ENCODE data around the gene STAMBP.

STAMBP gene

DNA sequence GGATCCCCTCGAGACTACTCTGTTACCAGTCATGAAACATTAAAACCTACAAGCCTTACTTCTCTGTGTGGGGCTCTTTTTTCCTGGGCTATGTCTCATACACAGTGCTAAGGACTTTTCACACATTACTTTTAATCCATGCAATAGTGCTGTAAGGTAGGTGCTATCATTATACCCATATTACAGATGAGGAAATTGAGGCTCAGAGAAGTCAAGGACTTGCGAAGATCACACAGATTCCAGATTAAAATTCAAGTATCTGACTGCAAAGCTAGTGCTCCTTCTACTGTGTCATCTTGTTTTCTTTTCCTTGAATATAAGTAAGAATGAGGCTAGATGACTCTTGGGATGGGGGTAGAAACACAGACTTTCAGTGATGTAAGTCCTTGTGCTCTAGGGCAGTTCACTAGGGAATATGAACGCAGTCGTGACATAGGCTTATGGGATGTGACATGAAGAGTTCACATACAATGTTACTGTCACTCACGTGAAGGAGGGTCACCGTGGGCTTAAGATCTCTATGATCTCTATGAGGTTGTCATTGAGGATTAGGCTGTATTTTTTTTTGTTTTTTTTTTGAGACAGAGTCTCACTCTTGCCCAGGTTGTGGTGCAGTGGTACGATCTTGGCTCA, 91.0 kb downstream of the STAMBP start:
- TF ChIP-seq CTCF (IDR thresholded peaks at IDR 0.05; ENCODE audit: poor library complexity, severe bottlenecking) = no peak
- Histone ChIP-seq H3K36me3 (ENCODE audit: low read depth) (no peaks in the 10 kb centered on the region), H3K27ac (ENCODE audit: poor library complexity, severe bottlenecking) (no peak overlapping the region), H3K4me1 (ENCODE audit: insufficient read depth, poor library complexity, severe bottlenecking) (no peaks in the 10 kb centered on the region), H3K4me3 (ENCODE audit: severe bottlenecking) (no peak overlapping the region), H3K27me3 (ENCODE audit: insufficient read depth, poor library complexity, severe bottlenecking) (no peaks in the 10 kb centered on the region), H3K9me3 (ENCODE audit: severe bottlenecking) (no peaks in the 10 kb centered on the region)
- ATAC-seq (ENCODE audit: low read depth) (no peak), DNase-seq (ENCODE audit: low spot score) (no peak)

DNA sequence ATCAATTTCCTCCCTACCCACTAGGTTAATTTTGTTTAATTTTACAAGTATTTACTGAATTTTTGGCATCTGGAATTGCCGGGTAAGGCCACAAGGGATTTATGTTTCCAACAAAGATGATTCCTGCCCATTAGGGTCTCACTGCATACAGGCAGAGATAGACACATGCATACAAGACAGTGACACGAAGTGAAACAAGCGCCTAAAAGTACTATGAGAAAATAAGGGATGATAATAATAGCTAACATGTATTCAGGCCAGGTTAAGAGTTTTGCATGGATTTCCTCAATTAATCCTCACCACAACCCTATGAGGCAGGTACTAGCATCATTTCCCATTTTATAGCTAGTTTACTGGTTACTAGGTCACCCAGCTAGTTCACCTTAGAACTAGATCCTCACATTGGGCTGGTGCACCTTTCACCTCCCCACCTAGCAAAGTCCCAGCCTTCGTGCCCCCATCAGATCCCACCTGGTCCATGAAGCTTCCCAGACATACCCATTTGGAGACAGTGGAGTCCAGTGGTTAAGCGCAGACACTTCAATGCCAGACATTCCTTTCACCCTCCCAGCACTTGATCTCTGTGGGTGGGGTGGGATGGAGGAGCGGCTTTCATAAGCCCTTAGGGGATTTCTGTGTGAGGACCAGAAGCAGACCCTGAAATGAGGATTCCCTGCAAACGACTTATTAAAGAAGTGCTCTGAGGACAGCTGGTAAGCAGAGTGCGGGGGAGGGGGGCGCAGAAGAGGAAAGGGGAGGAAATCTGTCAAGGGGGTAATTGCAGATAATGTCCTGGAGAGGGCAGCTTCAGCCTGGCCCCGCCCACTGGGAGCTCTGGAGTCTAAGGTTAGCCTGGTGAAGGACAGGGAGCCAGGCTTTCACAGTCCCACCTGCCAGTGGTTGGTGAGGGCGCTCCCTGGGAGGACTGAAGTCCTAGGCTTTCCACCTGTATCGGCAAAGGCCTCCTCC, 92.1 kb downstream of the STAMBP start:
- H3K4me1 ChIP-seq (ENCODE audit: insufficient read depth, poor library complexity, severe bottlenecking) = peaks cover 5% of the 10 kb centered on the region
- ATAC-seq (ENCODE audit: low read depth) (0 out of 3 replicates have a peak, but pooled peaks have one; percentile 34), DNase-seq (ENCODE audit: low spot score) (no peak)
- no peaks in the 10 kb centered on the region for H3K9me3 ChIP-seq (ENCODE audit: severe bottlenecking)
- H3K4me3 ChIP-seq (ENCODE audit: severe bottlenecking) = no peak overlapping the region
- TF ChIP-seq CTCF (IDR thresholded peaks at IDR 0.05; ENCODE audit: poor library complexity, severe bottlenecking) = no peak
- H3K36me3 ChIP-seq (ENCODE audit: low read depth) = no peaks in the 10 kb centered on the region
- no peaks in the 10 kb centered on the region for H3K27me3 ChIP-seq (ENCODE audit: insufficient read depth, poor library complexity, severe bottlenecking)
- H3K27ac ChIP-seq (ENCODE audit: poor library complexity, severe bottlenecking) = no peak overlapping the region

- Histone ChIP-seq H3K36me3 (ENCODE audit: low read depth) (no peaks in the 10 kb centered on the region), H3K27me3 (ENCODE audit: insufficient read depth, poor library complexity, severe bottlenecking) (no peaks in the 10 kb centered on the region), H3K4me3 (ENCODE audit: severe bottlenecking) (no peak overlapping the region), H3K27ac (ENCODE audit: poor library complexity, severe bottlenecking) (no peak overlapping the region), H3K4me1 (ENCODE audit: insufficient read depth, poor library complexity, severe bottlenecking) (peaks cover 11% of the 10 kb centered on the region), H3K9me3 (ENCODE audit: severe bottlenecking) (no peaks in the 10 kb centered on the region)
- ATAC-seq (ENCODE audit: low read depth) (no peak), DNase-seq (ENCODE audit: low spot score) (no peak)
- TF ChIP-seq CTCF (IDR thresholded peaks at IDR 0.05; ENCODE audit: poor library complexity, severe bottlenecking) = no peak
These were observed 92.8 kb downstream of the STAMBP start for GRCh38 chr2:73921581-73921980.

- no peak for TF ChIP-seq CTCF (IDR thresholded peaks at IDR 0.05; ENCODE audit: poor library complexity, severe bottlenecking)
- H3K9me3 ChIP-seq (ENCODE audit: severe bottlenecking) = no peaks in the 10 kb centered on the region
- ATAC-seq (ENCODE audit: low read depth) (no peak), DNase-seq (ENCODE audit: low spot score) (no peak)
- H3K4me3 ChIP-seq (ENCODE audit: severe bottlenecking) = no peak overlapping the region
- H3K36me3 ChIP-seq (ENCODE audit: low read depth) = peaks cover 5% of the 10 kb centered on the region
- peaks cover 14% of the 10 kb centered on the region for H3K4me1 ChIP-seq (ENCODE audit: insufficient read depth, poor library complexity, severe bottlenecking)
- no peaks in the 10 kb centered on the region for H3K27me3 ChIP-seq (ENCODE audit: insufficient read depth, poor library complexity, severe bottlenecking)
- H3K27ac ChIP-seq (ENCODE audit: poor library complexity, severe bottlenecking) = no peak overlapping the region
These were observed 93.9 kb downstream of the STAMBP start for GRCh38 chr2:73922681-73923080.
